LoVo (cell line): ENCODE results near the gene GPR149.
A peak's percentile ranks its signal among the peaks of the same experiment; 100 is the strongest.

Experiments used
- DNase-seq: peaks from one replicate; pipeline ENCODE4 v3.0.0-alpha.2; 2016; ENCODE audit warnings: low spot score

GPR149 gene

DNA sequence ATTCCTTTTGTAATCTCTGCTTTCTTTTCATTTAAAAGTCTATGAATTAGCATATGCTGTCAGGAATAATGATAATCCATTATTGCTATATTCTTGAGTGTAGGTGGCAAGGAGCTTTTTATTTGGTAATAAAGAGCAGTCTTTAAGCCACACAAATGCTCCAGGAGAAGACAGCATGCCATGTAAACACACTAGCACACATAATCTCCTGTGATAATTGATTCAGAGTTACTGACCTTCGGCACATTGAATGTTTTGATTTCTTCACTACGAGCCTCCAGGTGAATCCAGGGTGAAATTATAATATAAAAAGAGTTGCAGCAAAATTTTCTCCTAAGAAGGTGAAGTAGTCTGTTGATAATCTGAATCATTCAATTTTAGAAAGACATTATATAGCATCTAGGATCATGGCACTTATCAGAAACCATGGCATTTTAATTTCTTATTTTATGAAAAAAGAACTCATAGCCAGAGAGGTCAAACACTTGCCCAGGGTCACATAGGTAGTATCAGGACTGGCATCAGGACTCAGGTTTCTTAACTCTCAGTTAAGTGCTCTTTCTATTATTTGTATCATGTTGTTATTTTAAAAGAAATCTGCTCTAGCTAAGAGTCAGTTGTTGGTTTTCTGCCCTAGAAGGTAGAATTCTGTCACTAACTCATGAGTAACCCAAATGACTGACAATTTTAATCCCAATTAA is 84.4 kb downstream of the GPR149 start:
- DNase-seq = no peak

DNA sequence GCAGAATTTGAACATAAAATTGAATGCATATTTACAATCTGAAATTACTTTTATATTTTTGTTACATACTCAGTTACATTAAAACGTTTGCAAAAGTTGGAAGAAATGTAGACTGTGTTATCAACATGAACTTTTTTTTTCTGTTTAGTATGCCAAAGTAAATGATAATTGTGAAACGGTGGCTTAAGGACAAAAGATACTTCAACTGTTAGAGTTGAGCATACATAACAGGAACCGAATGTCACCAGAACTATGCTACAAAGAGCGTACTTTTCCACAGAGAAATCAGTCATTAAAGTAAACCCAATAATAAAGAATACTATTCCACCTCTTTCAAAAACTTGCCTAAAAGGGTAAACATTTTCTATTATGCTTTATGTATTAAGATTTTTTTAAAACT is 91.4 kb downstream of the GPR149 start:
- no peak for DNase-seq

DNA sequence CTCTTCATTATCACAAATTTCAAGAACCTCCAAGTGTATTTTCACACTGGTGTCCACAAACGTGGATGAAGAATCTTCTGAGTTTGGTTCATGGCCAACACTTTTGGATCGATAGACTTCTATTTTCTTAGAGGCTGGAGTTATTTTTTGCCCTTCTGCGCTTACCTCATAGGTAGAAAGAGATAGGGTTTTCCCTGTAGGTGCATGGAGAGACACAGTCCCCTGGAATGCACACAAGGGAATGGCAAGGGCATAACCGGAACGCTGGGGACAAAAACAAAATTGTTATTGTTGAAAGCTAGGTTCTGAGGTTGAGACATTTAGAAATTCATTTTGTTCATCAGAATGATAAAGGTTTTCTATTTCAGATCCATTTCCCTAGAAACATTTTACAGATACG is 92.0 kb downstream of the GPR149 start:
- no peak for DNase-seq

DNA sequence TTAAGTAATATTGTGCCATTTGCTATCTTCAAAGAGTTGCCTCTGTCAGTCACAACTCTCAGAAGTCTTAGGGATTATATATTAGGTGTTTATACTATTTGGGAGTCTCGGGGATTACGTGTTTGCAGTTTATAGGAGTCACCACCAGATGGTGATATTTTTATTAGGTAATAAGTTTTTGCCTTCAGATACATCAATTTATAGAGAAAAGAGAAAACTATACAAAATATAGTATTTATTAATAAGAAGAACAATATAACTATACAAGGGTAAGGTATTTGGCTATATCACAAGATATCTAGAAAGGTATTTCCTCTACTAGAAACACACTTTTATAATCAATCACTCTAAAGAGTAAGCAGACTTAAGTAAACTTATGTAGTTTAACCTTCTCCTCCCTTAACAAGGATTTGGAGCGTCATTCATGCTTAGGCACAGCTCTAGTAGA is 95.0 kb downstream of the GPR149 start:
- peak; percentile 43 for DNase-seq

DNA sequence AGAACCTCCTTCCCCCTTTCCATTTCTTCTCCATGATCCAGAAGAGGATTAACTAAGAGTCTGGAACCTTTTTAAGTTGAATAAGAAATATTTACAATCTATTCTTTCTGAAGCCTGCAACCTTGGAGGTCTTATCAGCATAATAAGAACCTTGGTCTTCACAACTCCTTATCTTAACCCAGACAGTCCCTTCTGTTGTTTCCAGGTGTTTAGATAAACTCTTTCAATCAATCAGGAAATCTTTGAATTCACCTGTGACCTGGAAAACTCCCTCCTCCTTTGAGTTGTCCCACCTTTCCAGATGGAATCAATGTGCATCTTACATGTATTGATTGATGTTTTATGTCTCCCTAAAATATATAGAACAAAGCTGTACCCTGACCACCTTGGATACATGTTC is 102.1 kb downstream of the GPR149 start:
- DNase-seq = no peak

DNA sequence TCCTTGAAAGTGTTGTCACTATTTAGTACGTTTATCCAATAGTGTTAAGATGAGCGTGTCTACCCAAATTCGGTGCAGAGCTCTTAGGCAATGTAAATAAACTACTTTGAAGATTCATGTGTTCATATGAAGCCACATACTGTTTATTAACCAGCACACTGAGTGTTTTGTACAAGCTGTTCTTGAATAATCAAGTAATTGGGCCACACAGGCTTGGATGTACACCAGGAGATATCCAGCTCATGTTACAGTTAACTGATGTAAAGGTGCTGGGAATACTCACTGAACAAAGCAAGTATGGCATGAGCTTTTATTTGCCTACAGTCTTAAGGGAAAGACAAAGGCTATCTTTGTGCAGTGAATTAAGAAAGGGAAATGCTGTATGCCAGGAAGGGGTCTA is 105.1 kb downstream of the GPR149 start:
- DNase-seq = no peak

DNA sequence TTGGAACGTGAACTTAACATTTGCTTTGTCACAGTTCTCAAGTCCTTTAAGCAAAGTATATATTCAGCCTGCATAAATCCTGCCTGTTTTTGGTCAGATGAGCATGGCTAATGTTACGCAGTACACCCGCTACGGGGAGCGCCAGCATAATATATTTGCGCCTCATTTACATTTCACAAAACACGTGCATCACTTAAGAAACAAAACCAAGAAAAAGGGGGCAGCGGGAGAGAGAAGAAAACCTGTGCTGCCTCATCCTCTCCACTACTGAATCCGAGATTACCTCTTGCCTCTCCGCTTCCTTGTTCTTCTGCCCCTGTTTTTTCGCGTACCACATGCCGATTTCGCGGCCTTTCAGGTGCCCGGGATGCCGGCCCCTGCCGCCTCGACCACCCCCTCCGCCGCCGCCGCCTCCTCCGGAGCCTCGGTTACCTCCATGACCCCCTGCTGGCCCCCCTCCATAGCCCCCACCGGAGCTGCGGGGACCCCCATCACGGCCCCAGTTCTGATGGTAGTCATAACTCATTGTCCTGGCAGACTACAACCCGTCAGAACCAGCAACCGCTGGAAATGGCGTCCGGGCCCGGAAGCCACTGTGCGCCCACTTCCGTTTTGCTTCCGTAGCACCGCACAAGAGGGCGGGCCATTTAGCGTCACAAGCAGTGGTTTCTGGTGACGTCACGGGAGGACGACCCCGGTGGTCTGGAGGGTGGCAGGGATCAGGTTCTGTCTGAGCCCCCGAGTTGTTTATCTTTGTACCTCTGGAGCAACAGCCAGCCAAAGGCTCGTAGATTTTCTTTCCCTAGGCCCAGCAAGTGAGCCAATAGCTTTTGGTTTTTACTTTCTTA is 105.9 kb downstream of the GPR149 start, which contains the start of gene DHX36:
DHX36 (minus strand) TSS at position 597 of the 848 bp plus-strand sequence; CDS start at position 526, 71 bp downstream.
- DNase-seq = peak; percentile 91

DNA sequence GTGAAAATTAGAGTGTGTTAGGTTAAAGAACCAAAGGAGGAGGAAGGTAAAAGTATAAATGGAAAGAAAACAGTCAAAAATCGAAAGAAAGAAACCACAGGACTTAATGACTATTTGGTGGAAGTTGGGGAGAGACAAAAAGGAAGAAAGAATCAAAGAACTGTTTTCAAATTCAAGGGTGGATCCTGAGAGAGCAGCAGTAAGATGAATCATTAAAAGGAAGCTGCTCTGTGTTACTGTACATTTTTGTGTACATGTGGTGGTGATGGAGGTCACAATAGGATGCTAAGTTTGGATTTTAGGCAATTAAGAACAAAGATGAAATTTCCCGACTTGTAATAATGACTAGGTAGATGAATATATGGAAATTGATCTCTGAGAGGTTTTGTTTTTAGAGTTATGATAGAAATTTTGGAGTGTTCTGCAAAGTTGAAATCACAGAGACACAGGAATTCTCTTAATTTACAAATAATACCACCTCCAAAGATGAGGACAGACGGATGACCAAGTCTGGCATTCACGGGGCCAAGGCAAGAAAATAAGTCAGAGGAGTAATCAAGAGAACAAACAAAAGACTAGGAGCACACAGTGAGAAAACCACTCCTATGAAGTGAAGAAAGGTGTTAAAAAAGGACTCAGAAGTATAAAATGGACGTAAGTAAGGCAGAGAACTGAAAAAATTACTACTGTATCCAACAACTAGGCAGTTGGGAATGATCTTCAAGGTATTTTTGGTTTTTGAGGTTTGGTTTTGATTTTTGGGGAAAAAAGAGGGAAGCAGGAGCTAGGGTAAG is 112.8 kb downstream of the GPR149 start:
- DNase-seq = no peak

DNA sequence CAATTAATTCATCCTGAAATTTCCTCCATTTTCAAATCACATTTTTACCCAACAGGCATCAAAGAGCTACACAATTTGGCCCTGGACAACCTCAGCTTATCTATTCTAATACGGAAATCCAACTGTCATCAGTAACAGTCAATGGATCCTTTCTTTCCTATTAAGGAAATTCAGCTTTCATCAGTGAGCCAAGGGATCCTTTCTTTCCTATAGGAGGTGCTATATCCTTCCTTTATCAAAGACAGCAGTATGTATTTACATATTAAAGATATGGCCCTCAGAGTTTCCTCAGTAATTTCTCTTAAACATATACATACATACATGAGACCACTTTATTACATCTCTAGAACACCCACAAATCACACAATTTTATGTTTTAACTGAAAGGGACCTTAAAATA is 115.8 kb downstream of the GPR149 start:
- DNase-seq = no peak

DNA sequence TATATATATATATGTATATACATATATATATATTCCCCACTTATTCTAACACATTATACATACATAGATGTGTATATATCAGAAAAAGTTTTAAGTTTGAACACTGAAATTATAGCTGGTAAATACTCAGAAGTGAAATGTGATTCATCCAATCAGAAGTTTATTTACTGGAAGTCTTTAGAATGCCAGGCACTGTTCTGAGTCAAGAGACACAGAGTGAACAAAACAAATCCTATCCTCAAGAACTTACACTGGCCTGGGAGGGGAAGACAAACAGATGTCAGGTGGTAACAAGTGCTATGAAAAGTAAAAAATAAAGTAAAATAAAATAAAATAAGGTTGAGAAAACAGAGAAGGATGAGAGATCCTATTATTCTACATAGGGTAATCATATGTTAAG is 119.2 kb downstream of the GPR149 start:
- DNase-seq = no peak

DNA sequence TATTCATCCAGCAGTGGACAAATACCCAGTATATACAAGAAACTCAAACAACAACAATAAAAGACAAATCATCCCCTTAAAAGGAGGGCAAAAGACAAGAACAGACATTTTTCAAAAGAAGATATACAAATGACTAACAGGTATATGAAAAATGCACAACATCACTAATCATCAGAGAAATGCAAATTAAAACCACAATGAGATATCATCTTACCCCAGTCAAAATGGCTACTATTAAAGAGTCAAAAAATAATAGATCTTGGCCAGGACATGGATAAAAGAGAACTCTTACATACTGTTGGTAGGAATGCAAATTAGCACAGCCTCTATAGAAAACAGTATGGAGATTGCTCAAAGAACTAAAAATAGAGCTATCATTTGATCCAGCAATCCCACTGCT is 122.6 kb downstream of the GPR149 start:
- DNase-seq = no peak

DNA sequence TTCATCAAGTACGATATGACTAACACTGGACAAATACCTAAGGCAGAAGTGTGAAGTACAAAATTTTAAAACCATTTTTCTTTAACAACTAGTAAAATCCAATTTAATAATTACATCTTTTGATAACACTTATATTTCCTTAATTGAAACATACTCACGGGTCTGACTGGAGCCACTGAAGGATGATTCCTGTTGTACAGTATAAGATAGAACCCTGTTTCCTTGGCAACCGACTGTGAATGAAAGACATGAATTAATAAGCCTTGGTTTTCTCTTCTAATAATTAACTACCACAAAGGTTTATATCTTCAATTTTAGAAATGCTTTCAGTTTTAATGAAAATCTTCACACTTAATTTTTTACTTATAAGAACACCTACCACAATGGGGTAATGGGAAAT is 125.1 kb downstream of the GPR149 start:
- no peak for DNase-seq

DNA sequence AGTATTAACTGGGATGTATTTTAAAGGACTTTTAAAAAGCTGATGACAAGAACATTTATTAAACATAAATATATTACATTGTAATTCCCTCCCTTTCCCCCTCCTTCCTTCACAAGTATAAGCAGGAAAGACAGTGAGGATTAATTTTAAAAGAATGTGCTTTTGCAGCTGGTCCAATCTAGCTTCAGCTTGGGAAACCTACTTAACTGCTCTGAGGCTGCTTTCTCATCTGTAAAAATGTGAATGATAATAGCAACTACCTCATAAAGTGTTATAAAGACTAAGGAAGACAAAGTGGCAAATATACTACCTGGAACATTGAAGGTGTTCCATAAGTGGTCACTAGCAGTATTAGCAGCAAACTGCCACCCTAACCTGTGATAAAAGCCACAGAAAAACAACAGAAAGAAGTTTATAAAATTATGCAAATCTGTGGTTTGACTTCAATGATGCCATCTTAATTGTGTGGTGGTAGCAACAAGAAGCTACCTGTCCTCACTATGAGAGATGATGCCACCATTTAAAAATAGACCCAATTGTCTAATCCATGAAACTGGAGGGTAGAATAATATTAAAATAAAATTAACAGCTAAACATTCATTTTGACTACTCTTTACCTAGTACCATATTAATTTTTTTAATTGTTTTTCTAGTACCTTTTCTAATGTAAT is 125.7 kb downstream of the GPR149 start:
- no peak for DNase-seq

DNA sequence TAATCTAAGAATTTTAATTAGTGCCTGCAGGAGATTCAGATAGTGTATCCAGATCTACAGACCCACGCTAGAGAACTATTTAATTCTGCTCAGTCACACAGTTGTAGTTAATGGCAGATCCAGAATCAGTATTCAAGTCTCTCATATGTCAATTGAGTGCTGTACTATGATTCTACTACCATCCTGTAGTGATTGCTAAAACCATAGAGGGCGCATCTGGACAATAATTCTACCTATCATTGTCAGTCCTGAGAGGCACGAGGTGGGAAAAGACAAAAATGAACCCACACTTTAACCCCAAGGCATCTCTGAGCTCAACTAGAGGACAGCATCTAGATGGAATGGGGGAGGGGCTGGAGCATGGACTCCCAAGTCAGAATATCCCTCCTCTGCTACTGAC is 128.4 kb downstream of the GPR149 start:
- no peak for DNase-seq

DNA sequence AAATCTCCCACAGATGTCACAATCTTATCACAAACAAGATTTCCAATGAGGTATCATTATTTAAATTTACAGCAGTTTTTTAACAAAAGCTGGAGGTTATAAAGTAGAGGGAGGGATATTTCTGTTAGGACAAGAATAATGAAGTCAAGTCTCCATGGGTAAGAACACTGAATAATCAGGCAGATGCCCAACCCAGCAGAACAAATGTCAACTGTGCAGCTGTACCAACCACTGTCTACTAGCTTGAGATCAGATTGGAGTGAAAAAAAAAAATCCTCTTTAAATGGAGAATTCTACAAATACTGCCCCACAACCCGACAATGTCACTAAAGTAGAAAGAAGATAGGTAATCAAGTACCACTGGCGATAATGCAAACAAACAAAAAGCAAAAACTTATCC is 136.0 kb downstream of the GPR149 start:
- no peak for DNase-seq

DNA sequence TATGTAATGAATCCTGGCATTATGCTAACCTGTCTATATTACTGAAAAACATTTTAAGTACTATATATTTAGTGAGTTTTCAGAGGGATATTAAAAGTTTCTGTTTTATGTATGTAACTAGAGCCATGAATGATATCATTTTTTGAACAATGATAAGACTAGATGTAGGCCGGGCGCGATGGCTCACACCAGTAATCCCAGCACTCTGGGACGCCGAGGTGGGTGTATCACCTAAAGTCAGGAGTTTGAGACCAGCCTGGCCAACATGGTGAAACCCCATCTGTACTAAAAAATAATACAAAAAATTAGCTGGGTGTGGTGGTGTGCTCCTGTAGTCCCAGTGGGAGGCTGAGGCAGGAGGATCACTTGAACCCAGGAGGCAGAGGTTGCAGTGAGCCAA is 139.8 kb downstream of the GPR149 start:
- DNase-seq = no peak
